ENCODE results near the gene RECQL5. TPM values are rescaled to one million over a fixed set of nuclear protein-coding genes. Genes with fewer than 3 reads are reported as not detected.

Gene RECQL5
- total and polyA plus RNA-seq, 11 donors, result 6.0 to 15.9 (median 10.2) TPM

DNA sequence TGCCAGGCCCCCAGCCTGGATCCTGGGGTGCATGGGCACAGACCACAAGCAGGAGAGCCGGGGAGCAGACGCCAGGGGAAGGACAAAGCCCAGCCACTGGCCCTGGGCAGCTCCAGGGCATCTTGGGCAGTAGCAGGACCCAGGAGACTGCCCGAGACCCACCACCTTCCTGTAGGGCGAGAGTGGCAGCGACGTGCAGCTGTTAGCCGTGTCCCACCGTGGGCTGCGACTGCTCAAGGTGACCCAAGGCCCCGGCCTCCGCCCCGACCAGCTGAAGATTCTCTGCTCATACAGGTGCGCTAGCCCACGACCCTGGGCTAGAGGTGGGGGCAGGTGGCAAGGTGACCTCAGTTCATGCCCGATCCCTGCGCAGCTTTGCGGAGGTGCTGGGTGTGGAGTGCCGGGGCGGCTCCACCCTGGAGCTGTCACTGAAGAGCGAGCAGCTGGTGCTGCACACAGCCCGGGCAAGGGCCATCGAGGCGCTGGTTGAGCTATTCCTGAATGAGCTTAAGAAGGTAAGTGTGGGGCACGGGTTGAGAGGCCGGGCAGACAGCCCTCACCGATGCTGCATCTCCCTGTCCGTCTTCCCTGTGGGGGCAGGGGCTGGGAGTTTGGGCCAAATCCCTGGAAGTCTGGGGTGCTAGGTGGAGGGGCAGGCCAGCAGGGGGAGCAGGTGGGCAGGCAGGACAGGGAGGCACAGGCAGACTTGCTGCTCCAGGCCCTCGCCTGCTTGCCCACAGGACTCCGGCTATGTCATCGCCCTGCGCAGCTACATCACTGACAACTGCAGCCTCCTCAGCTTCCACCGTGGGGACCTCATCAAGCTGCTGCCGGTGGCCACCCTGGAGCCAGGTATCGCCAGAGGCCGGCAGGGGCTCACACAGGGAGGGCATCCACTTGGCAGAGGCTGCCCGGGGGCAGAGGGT, 47.2 kb downstream of the RECQL5 start:
- no peak overlapping the region for H3K27ac ChIP-seq
- no peaks in the 10 kb centered on the region for H3K9me3 ChIP-seq
- no peak overlapping the region for H3K4me3 ChIP-seq
- ATAC-seq (peak in 2 of 4 donors; percentile 16 to 27), DNase-seq (peak in 1 of 5 donors; percentile 67)
- intact Hi-C loops (cut with DNase I), result no loop called here
- TF ChIP-seq, protein P1, sequence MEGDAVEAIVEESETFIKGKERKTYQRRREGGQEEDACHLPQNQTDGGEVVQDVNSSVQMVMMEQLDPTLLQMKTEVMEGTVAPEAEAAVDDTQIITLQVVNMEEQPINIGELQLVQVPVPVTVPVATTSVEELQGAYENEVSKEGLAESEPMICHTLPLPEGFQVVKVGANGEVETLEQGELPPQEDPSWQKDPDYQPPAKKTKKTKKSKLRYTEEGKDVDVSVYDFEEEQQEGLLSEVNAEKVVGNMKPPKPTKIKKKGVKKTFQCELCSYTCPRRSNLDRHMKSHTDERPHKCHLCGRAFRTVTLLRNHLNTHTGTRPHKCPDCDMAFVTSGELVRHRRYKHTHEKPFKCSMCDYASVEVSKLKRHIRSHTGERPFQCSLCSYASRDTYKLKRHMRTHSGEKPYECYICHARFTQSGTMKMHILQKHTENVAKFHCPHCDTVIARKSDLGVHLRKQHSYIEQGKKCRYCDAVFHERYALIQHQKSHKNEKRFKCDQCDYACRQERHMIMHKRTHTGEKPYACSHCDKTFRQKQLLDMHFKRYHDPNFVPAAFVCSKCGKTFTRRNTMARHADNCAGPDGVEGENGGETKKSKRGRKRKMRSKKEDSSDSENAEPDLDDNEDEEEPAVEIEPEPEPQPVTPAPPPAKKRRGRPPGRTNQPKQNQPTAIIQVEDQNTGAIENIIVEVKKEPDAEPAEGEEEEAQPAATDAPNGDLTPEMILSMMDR (IDR thresholded peaks at IDR 0.05), result peak in 10 of 12 donors; percentile 10 to 47 (median 34)
- no peak for TF ChIP-seq POLR2A (IDR thresholded peaks at IDR 0.05)
- H3K36me3 ChIP-seq, result peaks cover 0 to 92% (median 62%) of the 10 kb centered on the region in 9 donors
- no peaks in the 10 kb centered on the region for H3K27me3 ChIP-seq
- no peaks in the 10 kb centered on the region for H3K4me1 ChIP-seq
- WGBS, 4 donors, result 80 to 89% (median 84%) methylated on average over 9 to 36 of the region's 36 CpGs

DNA sequence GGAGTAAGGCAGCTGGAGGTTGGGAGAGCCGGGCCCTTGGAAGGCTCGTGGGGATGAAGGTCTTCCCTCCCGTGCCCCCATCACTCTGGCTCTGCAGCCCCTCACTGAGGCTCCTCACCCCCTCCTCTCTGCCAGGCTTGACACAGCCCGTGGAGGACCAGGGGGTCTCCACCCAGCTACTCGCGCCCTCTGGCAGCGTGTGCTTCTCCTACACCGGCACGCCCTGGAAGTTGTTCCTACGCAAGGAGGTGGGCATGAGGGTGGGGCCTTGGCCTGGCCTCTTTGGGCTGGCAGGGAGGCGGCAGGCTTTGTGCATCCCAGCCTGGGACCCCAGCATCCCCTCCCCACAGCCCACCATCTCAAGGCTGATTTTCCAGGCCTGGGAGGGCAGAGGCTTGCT, 49.3 kb downstream of the RECQL5 start:
- TF ChIP-seq POLR2A (IDR thresholded peaks at IDR 0.05), result no peak
- TF ChIP-seq, protein P1 (IDR thresholded peaks at IDR 0.05), result no peak
- intact Hi-C loops (cut with DNase I), result no loop called here
- ATAC-seq (no peak), DNase-seq (no peak)
- 88 to 98% (median 92%) methylated on average over 10 to 11 of the region's 11 CpGs for WGBS, 4 donors
- Histone ChIP-seq H3K9me3 (no peaks in the 10 kb centered on the region), H3K36me3 (peaks cover 0 to 97% (median 74%) of the 10 kb centered on the region in 9 donors), H3K4me1 (no peaks in the 10 kb centered on the region), H3K27me3 (no peaks in the 10 kb centered on the region), H3K4me3 (no peak overlapping the region), H3K27ac (no peak overlapping the region)

GRCh38 chr17:75617218-75617617, 49.7 kb downstream of the RECQL5 start:
- H3K27me3 ChIP-seq, result no peaks in the 10 kb centered on the region
- peaks cover 0 to 98% (median 78%) of the 10 kb centered on the region in 9 donors for H3K36me3 ChIP-seq
- no peak overlapping the region for H3K4me3 ChIP-seq
- WGBS, 4 donors, result 90 to 96% (median 95%) methylated on average over 15 to 16 of the region's 16 CpGs
- DNase-seq, result peak in 1 of 5 donors; percentile 40
- TF ChIP-seq, protein P1 (IDR thresholded peaks at IDR 0.05), result no peak
- TF ChIP-seq POLR2A (IDR thresholded peaks at IDR 0.05), result no peak
- no peak for ATAC-seq
- intact Hi-C loops (cut with DNase I), result no loop called here
- no peak overlapping the region for H3K27ac ChIP-seq
- no peaks in the 10 kb centered on the region for H3K4me1 ChIP-seq
- H3K9me3 ChIP-seq, result no peaks in the 10 kb centered on the region

GRCh38 chr17:75616521-75617122, 50.3 kb downstream of the RECQL5 start:
- Histone ChIP-seq H3K4me3 (no peak overlapping the region), H3K27me3 (no peaks in the 10 kb centered on the region), H3K4me1 (no peaks in the 10 kb centered on the region), H3K27ac (no peak overlapping the region), H3K9me3 (no peaks in the 10 kb centered on the region), H3K36me3 (peaks cover 0 to 98% (median 78%) of the 10 kb centered on the region in 9 donors)
- peak in 1 of 5 donors; percentile 51 for DNase-seq
- no peak for ATAC-seq
- 92 to 98% (median 92%) methylated on average over 19 to 24 of the region's 24 CpGs for WGBS, 4 donors
- TF ChIP-seq POLR2A (IDR thresholded peaks at IDR 0.05), result no peak
- TF ChIP-seq, protein P1 (IDR thresholded peaks at IDR 0.05), result no peak
- intact Hi-C loops (cut with DNase I), result no loop called here
